Glutamatergic neuron (in vitro differentiated cells): Measurements from ENCODE around the gene SLC37A2. TPM values are rescaled to one million over a fixed set of nuclear protein-coding genes. Genes with fewer than 3 reads are reported as not detected.

Experiments used
- DNase-seq: peaks from one replicate; pipeline ENCODE4 v3.0.0; 2022
- H3K27ac Mint-ChIP-seq: one replicate; pipeline ENCODE4 v1.8.0; 2020; ENCODE audit warnings: mild to moderate bottlenecking, mixed read lengths, inconsistent platforms; ENCODE audit not compliant: unreplicated experiment
- H3K27me3 Mint-ChIP-seq: one replicate; pipeline ENCODE4 v1.8.0; 2020; ENCODE audit warnings: mild to moderate bottlenecking, moderate library complexity, mixed read lengths, inconsistent platforms; ENCODE audit not compliant: unreplicated experiment
- H3K36me3 Mint-ChIP-seq: one replicate; pipeline ENCODE4 v1.8.0; 2020; ENCODE audit warnings: mild to moderate bottlenecking, mixed read lengths, inconsistent platforms; ENCODE audit not compliant: unreplicated experiment
- H3K4me1 Mint-ChIP-seq: one replicate; pipeline ENCODE4 v1.8.0; 2020; ENCODE audit warnings: mild to moderate bottlenecking, low read depth, mixed read lengths, inconsistent platforms; ENCODE audit not compliant: unreplicated experiment
- H3K4me3 Mint-ChIP-seq: one replicate; pipeline ENCODE4 v1.8.0; 2020; ENCODE audit warnings: mild to moderate bottlenecking, mixed read lengths, inconsistent platforms; ENCODE audit not compliant: unreplicated experiment
- H3K9me3 Mint-ChIP-seq: one replicate; pipeline ENCODE4 v1.8.0; 2020; ENCODE audit warnings: mild to moderate bottlenecking, moderate library complexity, mixed read lengths, inconsistent platforms; ENCODE audit not compliant: unreplicated experiment
- total RNA-seq: library from RNA; stranded (reverse); fragmentation: NEBNext Ultra II Directional; extraction: Animal tissue kit (Norgen Biotek cat#: 25700); gene quantifications from one replicate; pipeline ENCODE4 v1.2.1, GENCODE V29; 2021; ENCODE audit not compliant: unreplicated experiment
- TF ChIP-seq, protein P1 (sequence below): fragments of 200-600 bp; sonication (generic); IDR thresholded peaks from one replicate; pipeline ENCODE4 v1.5.0; 2021; ENCODE audit not compliant: partially characterized antibody, unreplicated experiment

Gene SLC37A2
- total RNA-seq, 1 donor from 2014 or later = 0.74 TPM

DNA sequence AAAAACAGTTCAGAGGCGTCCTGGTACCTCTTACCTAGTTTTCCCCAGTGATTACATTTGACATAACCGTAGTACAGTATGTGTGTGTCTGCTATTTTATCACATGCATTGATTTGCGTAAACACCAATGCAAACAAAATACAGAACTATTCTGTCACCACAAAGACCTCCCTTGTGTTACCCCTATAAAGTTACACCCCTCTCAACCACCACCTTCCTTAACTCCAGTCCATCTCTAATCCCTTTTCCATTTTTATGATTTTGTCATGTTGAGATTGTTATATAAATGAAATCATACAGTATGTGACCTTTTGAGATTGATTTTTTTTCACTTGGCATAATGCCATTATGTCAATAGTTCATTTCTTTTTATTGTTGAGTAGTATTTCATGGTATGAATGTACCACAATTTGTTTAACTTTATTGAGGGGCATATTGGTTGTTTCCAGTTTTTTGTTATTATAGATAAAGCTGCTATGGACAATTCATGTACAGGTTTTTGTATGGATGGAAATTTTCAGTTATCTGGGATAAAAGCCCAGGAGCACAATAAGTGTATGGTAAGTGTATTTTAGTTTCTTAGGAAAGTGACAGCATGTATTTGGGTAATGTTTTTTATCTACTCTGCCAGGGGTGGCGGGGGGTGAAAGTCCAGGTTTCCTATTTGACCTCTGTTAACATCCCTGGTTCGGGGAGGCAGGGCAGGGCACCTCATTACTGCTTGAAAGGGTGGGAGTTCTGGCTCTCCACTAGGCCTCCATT, 6.0 kb upstream of the SLC37A2 start:
- Mint-ChIP-seq H3K36me3 (no peaks in the 10 kb centered on the region), H3K27me3 (peaks cover 6% of the 10 kb centered on the region), H3K4me1 (no peaks in the 10 kb centered on the region), H3K4me3 (no peak overlapping the region), H3K9me3 (no peaks in the 10 kb centered on the region), H3K27ac (no peak overlapping the region)
- no peak for DNase-seq
- TF ChIP-seq, protein P1, sequence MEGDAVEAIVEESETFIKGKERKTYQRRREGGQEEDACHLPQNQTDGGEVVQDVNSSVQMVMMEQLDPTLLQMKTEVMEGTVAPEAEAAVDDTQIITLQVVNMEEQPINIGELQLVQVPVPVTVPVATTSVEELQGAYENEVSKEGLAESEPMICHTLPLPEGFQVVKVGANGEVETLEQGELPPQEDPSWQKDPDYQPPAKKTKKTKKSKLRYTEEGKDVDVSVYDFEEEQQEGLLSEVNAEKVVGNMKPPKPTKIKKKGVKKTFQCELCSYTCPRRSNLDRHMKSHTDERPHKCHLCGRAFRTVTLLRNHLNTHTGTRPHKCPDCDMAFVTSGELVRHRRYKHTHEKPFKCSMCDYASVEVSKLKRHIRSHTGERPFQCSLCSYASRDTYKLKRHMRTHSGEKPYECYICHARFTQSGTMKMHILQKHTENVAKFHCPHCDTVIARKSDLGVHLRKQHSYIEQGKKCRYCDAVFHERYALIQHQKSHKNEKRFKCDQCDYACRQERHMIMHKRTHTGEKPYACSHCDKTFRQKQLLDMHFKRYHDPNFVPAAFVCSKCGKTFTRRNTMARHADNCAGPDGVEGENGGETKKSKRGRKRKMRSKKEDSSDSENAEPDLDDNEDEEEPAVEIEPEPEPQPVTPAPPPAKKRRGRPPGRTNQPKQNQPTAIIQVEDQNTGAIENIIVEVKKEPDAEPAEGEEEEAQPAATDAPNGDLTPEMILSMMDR = no peak

DNA sequence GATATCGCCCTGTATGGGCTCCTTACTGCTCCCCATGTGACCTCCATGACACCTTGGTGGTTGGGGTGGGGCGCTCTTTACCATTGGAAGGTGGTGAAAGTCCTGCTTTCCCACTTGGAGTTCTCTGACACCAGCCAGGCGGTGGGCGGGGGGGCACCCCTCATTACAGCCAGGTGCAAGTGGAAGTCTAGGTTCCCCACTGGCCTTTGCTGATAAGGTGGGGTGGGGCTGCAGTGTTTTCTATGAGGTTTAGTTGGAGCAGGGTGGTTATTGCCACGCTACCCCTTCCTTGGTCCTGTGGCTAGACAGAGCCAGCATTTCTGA, 5.5 kb upstream of the SLC37A2 start:
- no peak for DNase-seq
- Mint-ChIP-seq H3K27me3 (peaks cover 9% of the 10 kb centered on the region), H3K36me3 (no peaks in the 10 kb centered on the region), H3K4me1 (no peaks in the 10 kb centered on the region), H3K4me3 (no peak overlapping the region), H3K9me3 (no peaks in the 10 kb centered on the region), H3K27ac (no peak overlapping the region)
- TF ChIP-seq, protein P1 = no peak

DNA sequence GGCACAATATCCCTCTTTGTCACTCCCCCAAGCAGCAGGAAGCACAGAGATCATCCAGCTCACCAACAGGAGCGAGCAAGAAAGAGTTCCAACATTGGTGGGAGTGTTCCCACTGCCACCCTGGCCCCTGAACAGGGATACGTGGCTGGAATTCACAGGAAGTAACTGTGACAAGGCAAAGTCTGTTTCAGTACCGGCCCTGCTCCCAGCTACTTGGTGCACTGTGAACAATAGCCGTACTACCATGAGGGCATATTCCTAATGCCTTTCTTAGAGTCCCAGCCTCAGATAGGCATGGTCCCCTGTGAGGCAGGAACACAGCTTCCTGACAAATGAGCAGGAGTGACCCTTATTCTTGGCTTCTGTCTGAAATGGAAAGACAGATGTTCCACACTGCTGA, 1.8 kb upstream of the SLC37A2 start:
- Mint-ChIP-seq H3K27ac (no peak overlapping the region), H3K4me3 (no peak overlapping the region), H3K4me1 (no peaks in the 10 kb centered on the region), H3K36me3 (no peaks in the 10 kb centered on the region), H3K27me3 (peaks cover 12% of the 10 kb centered on the region), H3K9me3 (no peaks in the 10 kb centered on the region)
- TF ChIP-seq, protein P1 = no peak
- DNase-seq = no peak

DNA sequence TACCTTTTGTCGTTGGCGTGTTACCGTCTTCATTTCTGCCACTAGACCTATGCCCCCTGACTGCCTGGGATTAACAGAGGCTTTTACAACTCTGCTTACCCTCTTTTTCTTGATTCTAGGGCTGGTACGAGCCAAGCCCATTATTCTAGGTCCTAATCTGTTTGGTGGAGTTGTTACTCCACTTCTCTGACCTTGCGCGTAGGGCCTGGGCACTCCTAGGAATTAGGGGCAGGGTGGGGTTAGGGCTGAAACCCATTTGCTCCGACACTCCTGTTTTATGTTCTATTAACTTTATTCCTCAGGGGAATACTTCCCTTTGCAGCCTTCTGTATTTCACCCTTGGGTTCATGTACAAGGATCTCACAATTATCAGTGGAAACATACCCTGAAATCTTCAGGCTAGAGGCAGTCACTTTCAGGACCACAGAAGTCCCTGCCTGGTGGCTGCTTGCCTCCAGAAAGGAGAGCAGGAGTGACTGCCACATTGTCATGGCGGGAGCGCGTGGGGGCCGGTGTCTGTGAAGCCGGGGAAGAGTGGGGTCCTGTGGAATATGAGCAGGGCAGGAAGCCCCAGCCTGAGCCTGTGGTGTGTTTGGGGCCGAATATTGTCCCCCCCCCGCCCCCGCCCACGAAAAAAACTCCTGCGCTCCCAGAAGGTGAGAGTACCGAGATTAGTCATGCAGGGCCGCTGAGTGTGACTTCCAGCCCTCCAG, 731 bp upstream of the SLC37A2 start:
- Mint-ChIP-seq H3K36me3 (no peaks in the 10 kb centered on the region), H3K9me3 (no peaks in the 10 kb centered on the region), H3K4me1 (no peaks in the 10 kb centered on the region), H3K27ac (no peak overlapping the region), H3K27me3 (peaks cover 12% of the 10 kb centered on the region), H3K4me3 (peak overlapping the region; percentile 84)
- TF ChIP-seq, protein P1 = no peak
- peak; percentile 23 for DNase-seq

DNA sequence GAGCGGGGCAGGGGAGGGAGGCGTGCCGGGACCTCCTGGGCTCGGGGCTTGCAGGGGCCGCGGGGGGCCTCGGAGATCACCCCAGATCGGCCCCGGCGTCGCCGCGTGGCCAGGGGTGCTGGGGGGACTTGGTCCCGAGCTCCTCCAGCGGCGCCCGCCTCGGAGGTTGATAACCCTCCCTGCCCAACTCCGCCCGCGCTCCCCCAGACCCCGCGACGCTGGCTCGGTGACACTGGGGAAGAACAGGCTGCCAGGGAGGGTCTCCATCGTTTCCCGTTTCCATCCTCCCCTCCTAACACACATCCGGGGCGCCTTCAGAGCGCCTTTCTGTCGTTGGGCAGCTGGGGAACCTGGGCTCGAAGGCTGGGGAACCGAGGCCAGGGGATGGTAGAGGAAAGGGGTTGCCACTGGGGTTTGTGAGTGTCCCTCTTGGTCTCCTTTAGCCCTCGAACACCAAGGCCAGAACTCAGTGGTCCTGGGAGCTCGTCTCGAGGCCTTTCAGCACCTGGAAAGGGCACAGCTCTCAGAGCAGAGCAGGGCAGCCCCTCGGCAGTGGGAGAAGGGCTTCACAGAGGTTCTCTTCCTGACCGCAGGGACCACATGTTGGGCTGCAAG, 431 bp downstream of the SLC37A2 start:
- no peaks in the 10 kb centered on the region for H3K36me3 Mint-ChIP-seq
- H3K4me3 Mint-ChIP-seq = peak overlapping the region; percentile 63
- peaks cover 12% of the 10 kb centered on the region for H3K27me3 Mint-ChIP-seq
- no peak overlapping the region for H3K27ac Mint-ChIP-seq
- TF ChIP-seq, protein P1 = no peak
- peak; percentile 21 for DNase-seq
- H3K9me3 Mint-ChIP-seq = no peaks in the 10 kb centered on the region
- no peaks in the 10 kb centered on the region for H3K4me1 Mint-ChIP-seq
